ENCODE results near the gene CEP104. TPM values are rescaled to one million over a fixed set of nuclear protein-coding genes. Genes with fewer than 3 reads are reported as not detected.
A peak's percentile ranks its signal among the peaks of the same experiment; 100 is the strongest.

The CEP104 gene
- total and polyA plus RNA-seq, 11 donors: 5.5 to 46.1 (median 33.0) TPM

- intact Hi-C loops (cut with DNase I): no loop called here
- peak overlapping the region in 1 of 12 donors; percentile 70 for H3K27ac ChIP-seq
- no peak for TF ChIP-seq CTCF (IDR thresholded peaks at IDR 0.05)
- H3K36me3 ChIP-seq: peaks cover 0 to 69% (median 55%) of the 10 kb centered on the region in 9 donors
- no peaks in the 10 kb centered on the region for H3K27me3 ChIP-seq
- 79 to 84% (median 82%) methylated on average over 26 of the region's 26 CpGs for WGBS, 4 donors
- peaks cover 0 to 31% (median 6%) of the 10 kb centered on the region in 12 donors for H3K4me1 ChIP-seq
- H3K4me3 ChIP-seq: peak overlapping the region in 1 of 12 donors; percentile 38
- DNase-seq: peak in 2 of 5 donors; percentile 16 to 54
- no peak for ATAC-seq
- no peaks in the 10 kb centered on the region for H3K9me3 ChIP-seq
Observed at GRCh38 chr1:3890389-3891328, 33.6 kb upstream of the CEP104 start.

- intact Hi-C loops (cut with DNase I): no loop called here
- ATAC-seq: no peak
- Histone ChIP-seq H3K27ac (no peak overlapping the region), H3K9me3 (no peaks in the 10 kb centered on the region), H3K27me3 (no peaks in the 10 kb centered on the region), H3K36me3 (peaks cover 0 to 66% (median 62%) of the 10 kb centered on the region in 9 donors), H3K4me3 (no peak overlapping the region), H3K4me1 (peaks cover 0 to 31% (median 6%) of the 10 kb centered on the region in 12 donors)
- peak in 1 of 5 donors; percentile 12 for DNase-seq
- 93 to 95% (median 94%) methylated on average over 14 of the region's 14 CpGs for WGBS, 4 donors
- TF ChIP-seq CTCF (IDR thresholded peaks at IDR 0.05) (no peak), POLR2A (IDR thresholded peaks at IDR 0.05) (no peak)
Observed at GRCh38 chr1:3889936-3890335, 32.9 kb upstream of the CEP104 start.

GRCh38 chr1:3888301-3888700, 31.3 kb upstream of the CEP104 start:
- H3K27ac ChIP-seq: no peak overlapping the region
- DNase-seq (peak in 1 of 5 donors; percentile 16), ATAC-seq (no peak)
- no peaks in the 10 kb centered on the region for H3K9me3 ChIP-seq
- peaks cover 0 to 81% (median 74%) of the 10 kb centered on the region in 9 donors for H3K36me3 ChIP-seq
- intact Hi-C loops (cut with DNase I): no loop called here
- H3K4me1 ChIP-seq: peaks cover 0 to 28% (median 6%) of the 10 kb centered on the region in 12 donors
- TF ChIP-seq POLR2A (IDR thresholded peaks at IDR 0.05) (no peak), CTCF (IDR thresholded peaks at IDR 0.05) (no peak)
- H3K27me3 ChIP-seq: no peaks in the 10 kb centered on the region
- no peak overlapping the region for H3K4me3 ChIP-seq
- WGBS, 4 donors: 90 to 92% (median 91%) methylated on average over 15 of the region's 15 CpGs

- Histone ChIP-seq H3K9me3 (no peaks in the 10 kb centered on the region), H3K4me3 (no peak overlapping the region), H3K36me3 (peaks cover 0 to 87% (median 74%) of the 10 kb centered on the region in 9 donors), H3K27me3 (no peaks in the 10 kb centered on the region), H3K27ac (no peak overlapping the region), H3K4me1 (peaks cover 0 to 20% (median 0%) of the 10 kb centered on the region in 12 donors)
- ATAC-seq: no peak
- WGBS, 4 donors: 90 to 93% (median 92%) methylated on average over 8 of the region's 8 CpGs
- TF ChIP-seq CTCF (IDR thresholded peaks at IDR 0.05): no peak
- TF ChIP-seq POLR2A (IDR thresholded peaks at IDR 0.05): no peak
- DNase-seq: no peak
- intact Hi-C loops (cut with DNase I): no loop called here
Observed at GRCh38 chr1:3886691-3887090, 29.7 kb upstream of the CEP104 start.

Measured in heart left ventricle (tissue), 16 donors.